ENCODE measurements around the gene HIGD1A. TPM values are rescaled to one million over a fixed set of nuclear protein-coding genes. Genes with fewer than 3 reads are reported as not detected.

HIGD1A gene
- total RNA-seq, 1 experiment from 2014 or later, result 77.6 TPM

GRCh38 chr3:42827023-42827422 is 22.7 kb upstream of the HIGD1A start:
- H3K79me1 ChIP-seq (ENCODE audit: insufficient read depth, low read depth, low read length, poor library complexity, severe bottlenecking), result no peaks in the 10 kb centered on the region
- H3K23ac ChIP-seq (ENCODE audit: insufficient read length, low read depth, low read length), result no peak overlapping the region
- H3K4me1 ChIP-seq (ENCODE audit: insufficient read depth, low read length), result no peaks in the 10 kb centered on the region
- H2BK120ac ChIP-seq (ENCODE audit: low read depth, low read length, poor library complexity, severe bottlenecking), result no peak overlapping the region
- Mint-ChIP-seq H3K4me3 (no peak overlapping the region), H3K27ac (no peak overlapping the region), H3K27me3 (ENCODE audit: low read depth) (no peaks in the 10 kb centered on the region), H3K9me3 (no peaks in the 10 kb centered on the region; a peak in 1 of 5 replicates), H3K4me1 (peaks cover 16 to 23% of the 10 kb centered on the region in 2 experiments), H3K36me3 (ENCODE audit: insufficient read depth in 1 of 3, low read depth in 3 of 3) (no peaks in the 10 kb centered on the region)
- H2BK20ac ChIP-seq (ENCODE audit: low read depth, low read length, poor library complexity, severe bottlenecking), result no peak overlapping the region
- no peak overlapping the region for H3K4ac ChIP-seq (ENCODE audit: low read depth, low read length)
- H4K8ac ChIP-seq (replicated peaks; ENCODE audit: insufficient read length, low read depth, low read length), result no peak overlapping the region
- no peaks in the 10 kb centered on the region for H4K20me1 ChIP-seq (ENCODE audit: control insufficient read depth, insufficient read depth, insufficient read length)
- no peak overlapping the region for H2AK5ac ChIP-seq (ENCODE audit: insufficient read length, low read length)
- no peak overlapping the region for H4K5ac ChIP-seq (ENCODE audit: insufficient read length, low read depth, low read length)
- no peak for TF ChIP-seq CTCF (conservative IDR thresholded peaks at IDR 0.05)
- H2BK12ac ChIP-seq (ENCODE audit: insufficient read length, low read depth, low read length), result no peak overlapping the region
- no peak overlapping the region for H2BK5ac ChIP-seq (ENCODE audit: insufficient read length, low read length)
- no peak for DNase-seq
- no peaks in the 10 kb centered on the region for H3K23me2 ChIP-seq (ENCODE audit: insufficient read length, low read depth, low read length, poor library complexity, severe bottlenecking)
- no peak overlapping the region for H2BK15ac ChIP-seq (ENCODE audit: low read depth, low read length)
- no peak overlapping the region for H4K91ac ChIP-seq (ENCODE audit: insufficient read length, low read depth, low read length)
- no peak overlapping the region for H3K56ac ChIP-seq (ENCODE audit: insufficient read length, low read depth, low read length)
- no peaks in the 10 kb centered on the region for H3K27me3 ChIP-seq (ENCODE audit: insufficient read depth, low read length)
- no peak overlapping the region for H2AFZ ChIP-seq (ENCODE audit: low read length)
- H3K27ac ChIP-seq (ENCODE audit: insufficient read length, low read depth, low read length), result no peak overlapping the region
- no peaks in the 10 kb centered on the region for H3K9me3 ChIP-seq (ENCODE audit: control insufficient read depth, low read depth, low read length)
- H3K4me2 ChIP-seq (ENCODE audit: insufficient read depth, insufficient read length, low read length), result no peak overlapping the region
- no peak overlapping the region for H3T11ph ChIP-seq (ENCODE audit: low read length)
- H3K9ac ChIP-seq (ENCODE audit: extremely low read depth, insufficient read length, low read length), result no peak overlapping the region
- no peaks in the 10 kb centered on the region for H3K79me2 ChIP-seq (ENCODE audit: insufficient read depth, low read length)
- H3K18ac ChIP-seq (ENCODE audit: insufficient read length, low read depth, low read length), result no peak overlapping the region
- H3K14ac ChIP-seq (ENCODE audit: insufficient read depth, low read length), result no peak overlapping the region
